ENCODE data around the gene ARID3A. TPM values are rescaled to one million over a fixed set of nuclear protein-coding genes. Genes with fewer than 3 reads are reported as not detected.

ARID3A gene
- total and polyA plus RNA-seq, 2 of the 8 experiments (the other 6 are each of a cell fraction or from before 2014, with no cell fraction given), result 40.5 to 77.4 TPM

- peaks cover 4% of the 10 kb centered on the region; the same call in 1 of the 2 replicates for H3K23me2 ChIP-seq (ENCODE audit: low read depth, low read length)
- POLR2A ChIA-PET (ENCODE audit: partially characterized antibody), result interaction anchor here (0.6 to 2.9 kb wide), 5 partner anchors 9 to 111 kb away, joined by 3 to 8 read pairs (median 4); partner anchors contain the start of gene CNN2
- no peak overlapping the region for H3K56ac ChIP-seq (replicated peaks; ENCODE audit: insufficient read length, low read depth, low read length)
- CTCF ChIA-PET (ENCODE audit: partially characterized antibody), result interaction anchor here (0.7 to 7.3 kb wide), 17 partner anchors 9 to 182 kb away, joined by 3 to 113 read pairs (median 4); partner anchors contain the start of gene ARHGAP45
- no peak overlapping the region for H2BK5ac ChIP-seq (ENCODE audit: low read depth, low read length)
- H3K79me1 ChIP-seq (ENCODE audit: low read depth, low read length), result peaks cover 5% of the 10 kb centered on the region
- H3K4ac ChIP-seq (replicated peaks; ENCODE audit: insufficient read length, low read depth, low read length), result no peak overlapping the region
- no peak overlapping the region for H4K5ac ChIP-seq (ENCODE audit: insufficient read length, low read depth, low read length)
- no peak overlapping the region for H2BK15ac ChIP-seq (ENCODE audit: low read length)
- no peaks in the 10 kb centered on the region for H4K20me1 ChIP-seq (replicated peaks in 1 of 2; ENCODE audit: control insufficient read depth in 1 of 2, insufficient read depth in 2 of 2, low read length in 2 of 2)
- H4K91ac ChIP-seq (replicated peaks; ENCODE audit: insufficient read length, low read length), result no peak overlapping the region
- no peak overlapping the region; the same call in 1 of the 2 replicates for H2AFZ ChIP-seq (ENCODE audit: low read length)
- peaks cover 0 to 17% of the 10 kb centered on the region in 2 experiments; a peak in 2 of 4 replicates for H3K79me2 ChIP-seq (ENCODE audit: control insufficient read depth in 1 of 2, insufficient read depth in 2 of 2, low read length in 2 of 2)
- WGBS, 2 experiments (ENCODE audit: extremely low coverage in 1 of 2, insufficient coverage in 1 of 2, insufficient read length in 1 of 2, insufficient replicate concordance in 2 of 2, low coverage in 1 of 2, low lambda C conversion rate in 2 of 2, missing lambda C conversion rate in 1 of 2), result 12% methylated on average over 43 of the region's 46 CpGs; no CpG with 5 or more reads in 1 of the 2 experiments
- no peaks in the 10 kb centered on the region for H3K9me3 ChIP-seq (ENCODE audit: insufficient read depth in 2 of 2, low read depth in 1 of 2, low read length in 1 of 2)
- FAIRE-seq (no peak), DNase-seq (ENCODE audit: low read depth in 1 of 2, low spot score in 2 of 2) (peak; percentile 50 to 95)
- no peak overlapping the region for H2AK5ac ChIP-seq (ENCODE audit: low read depth, low read length)
- peak overlapping the region; percentile 54 for H2BK120ac ChIP-seq (replicated peaks; ENCODE audit: low read depth, low read length)
- H2BK12ac ChIP-seq (ENCODE audit: low read depth, low read length), result no peak overlapping the region
- no peak overlapping the region for H3K23ac ChIP-seq (ENCODE audit: insufficient read length)
- H2BK20ac ChIP-seq (ENCODE audit: low read length), result no peak overlapping the region
- no peak overlapping the region for H3K9ac ChIP-seq (replicated peaks in 1 of 4; ENCODE audit: extremely low read depth in 1 of 4, low read depth in 3 of 4, low read length in 3 of 4)
- peak overlapping the region in 1 of 2 experiments; percentile 62; a peak in 3 of 4 replicates for H3K4me2 ChIP-seq (ENCODE audit: insufficient read depth in 1 of 2, low read depth in 2 of 2, low read length in 2 of 2)
- peaks cover 5 to 11% (median 8%) of the 10 kb centered on the region in 4 experiments; a peak in 4 of 8 replicates for H3K36me3 ChIP-seq (ENCODE audit: control insufficient read depth in 2 of 4, insufficient read depth in 4 of 4, low read length in 3 of 4)
- no peak overlapping the region for H3K14ac ChIP-seq (ENCODE audit: insufficient read length)
- peaks cover 0 to 18% (median 12%) of the 10 kb centered on the region in 4 experiments; a peak in 5 of 7 replicates for H3K4me1 ChIP-seq (replicated peaks in 1 of 4; ENCODE audit: control insufficient read depth in 3 of 4, insufficient read depth in 4 of 4, low read length in 3 of 4)
- no peaks in the 10 kb centered on the region for H3K27me3 ChIP-seq (replicated peaks in 1 of 4; ENCODE audit: control insufficient read depth in 3 of 4, extremely low read depth in 1 of 4, insufficient read depth in 3 of 4, low read length in 3 of 4)
- peak overlapping the region; percentile 90 for H4K8ac ChIP-seq (ENCODE audit: extremely low read depth, insufficient read depth, low read length)
- no peak overlapping the region for H3K18ac ChIP-seq (ENCODE audit: extremely low read depth, low read length)
- peak overlapping the region in 1 of 4 experiments; percentile 36; a peak in 1 of 8 replicates for H3K4me3 ChIP-seq (ENCODE audit: extremely low read depth in 1 of 4, insufficient read depth in 2 of 4, low read depth in 3 of 4, low read length in 4 of 4)
- no peak overlapping the region for H3K27ac ChIP-seq (ENCODE audit: low read depth, low read length)
- TF ChIP-seq, protein P1, sequence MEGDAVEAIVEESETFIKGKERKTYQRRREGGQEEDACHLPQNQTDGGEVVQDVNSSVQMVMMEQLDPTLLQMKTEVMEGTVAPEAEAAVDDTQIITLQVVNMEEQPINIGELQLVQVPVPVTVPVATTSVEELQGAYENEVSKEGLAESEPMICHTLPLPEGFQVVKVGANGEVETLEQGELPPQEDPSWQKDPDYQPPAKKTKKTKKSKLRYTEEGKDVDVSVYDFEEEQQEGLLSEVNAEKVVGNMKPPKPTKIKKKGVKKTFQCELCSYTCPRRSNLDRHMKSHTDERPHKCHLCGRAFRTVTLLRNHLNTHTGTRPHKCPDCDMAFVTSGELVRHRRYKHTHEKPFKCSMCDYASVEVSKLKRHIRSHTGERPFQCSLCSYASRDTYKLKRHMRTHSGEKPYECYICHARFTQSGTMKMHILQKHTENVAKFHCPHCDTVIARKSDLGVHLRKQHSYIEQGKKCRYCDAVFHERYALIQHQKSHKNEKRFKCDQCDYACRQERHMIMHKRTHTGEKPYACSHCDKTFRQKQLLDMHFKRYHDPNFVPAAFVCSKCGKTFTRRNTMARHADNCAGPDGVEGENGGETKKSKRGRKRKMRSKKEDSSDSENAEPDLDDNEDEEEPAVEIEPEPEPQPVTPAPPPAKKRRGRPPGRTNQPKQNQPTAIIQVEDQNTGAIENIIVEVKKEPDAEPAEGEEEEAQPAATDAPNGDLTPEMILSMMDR (IDR thresholded peaks at IDR 0.05; ENCODE audit: control extremely low read depth in 1 of 3, insufficient read depth in 1 of 3, low read depth in 1 of 3, low read length in 3 of 3), result peak; percentile 77 to 98 (median 92)
- TF ChIP-seq BCL11A (IDR thresholded peaks at IDR 0.05; ENCODE audit: low read depth in 2 of 2, low read length in 2 of 2) (no peak), SIN3A (conservative IDR thresholded peaks at IDR 0.05 in 1 of 2, IDR thresholded peaks at IDR 0.05 in 1 of 2; ENCODE audit: low read depth in 1 of 2, low read length in 2 of 2) (peak in 1 of 2 experiments; percentile 69; a peak in 2 of 4 replicates), RAD21 (IDR thresholded peaks at IDR 0.05 in 1 of 2, conservative IDR thresholded peaks at IDR 0.05 in 1 of 2; ENCODE audit: low read depth in 2 of 2, low read length in 2 of 2) (peak; percentile 76 to 96), YY1 (IDR thresholded peaks at IDR 0.05; ENCODE audit: low read depth, low read length) (peak; percentile 57; the same call in 1 of the 2 replicates), EGR1 (IDR thresholded peaks at IDR 0.05; ENCODE audit: borderline replicate concordance, low read depth, low read length) (no peak), TAF7 (optimal IDR thresholded peaks at IDR 0.05; ENCODE audit: borderline replicate concordance, low read depth, low read length) (peak; percentile 59)
- TF ChIP-seq, protein P2, sequence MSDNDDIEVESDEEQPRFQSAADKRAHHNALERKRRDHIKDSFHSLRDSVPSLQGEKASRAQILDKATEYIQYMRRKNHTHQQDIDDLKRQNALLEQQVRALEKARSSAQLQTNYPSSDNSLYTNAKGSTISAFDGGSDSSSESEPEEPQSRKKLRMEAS (IDR thresholded peaks at IDR 0.05), result peak; percentile 50
These were observed 56.8 kb downstream of the ARID3A start for GRCh38 chr19:982567-983170.
